GM19468 (cell line): ENCODE data around the gene PARD3B.

Experiments used
- ATAC-seq: cut with Tn5 transposase; IDR thresholded peaks from one replicate; pipeline ENCODE4 v1.9.1; 2021; ENCODE audit warnings: mild to moderate bottlenecking, moderate library complexity, moderate number of reproducible peaks; ENCODE audit not compliant: unreplicated experiment; ENCODE audit errors: extremely low read depth

The PARD3B gene

DNA sequence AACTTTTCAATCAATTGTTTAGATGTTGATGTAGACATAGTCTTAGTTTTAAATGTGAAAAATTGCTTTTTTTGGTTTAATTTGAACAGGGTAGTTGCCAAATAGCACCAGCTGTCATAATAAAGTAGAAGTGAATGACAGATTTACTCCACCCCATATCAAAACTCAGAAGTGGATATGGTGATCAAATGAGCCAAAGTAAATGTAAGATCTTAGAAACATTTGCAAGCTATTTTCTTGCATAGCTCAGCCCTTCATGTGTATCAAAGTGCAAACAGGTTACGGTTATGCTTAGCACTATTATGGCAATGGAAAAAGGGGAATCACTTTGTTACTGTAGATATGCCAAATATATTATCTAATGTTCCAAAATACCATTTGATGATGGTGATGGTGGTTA is 596.1 kb downstream of the PARD3B start:
- ATAC-seq: no peak

DNA sequence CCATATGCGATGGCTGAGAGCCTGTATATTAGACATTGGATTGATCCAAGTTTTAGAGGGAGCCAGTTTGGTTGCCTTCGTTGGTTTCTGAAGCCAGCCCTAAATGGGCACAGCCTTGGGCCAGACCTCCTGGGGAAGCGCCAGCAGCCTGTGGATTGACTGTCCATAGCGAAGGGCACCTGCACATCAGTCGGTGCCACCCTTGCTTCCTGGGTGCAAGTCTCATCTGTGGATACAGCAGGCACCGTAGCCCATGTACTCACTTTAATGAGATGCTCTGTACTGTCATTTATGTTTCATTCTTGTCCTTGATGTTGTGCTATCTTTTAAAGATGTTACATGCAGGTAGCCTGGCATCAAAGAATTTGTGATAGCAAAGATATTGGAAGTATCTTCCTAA is 600.6 kb downstream of the PARD3B start:
- ATAC-seq: no peak

DNA sequence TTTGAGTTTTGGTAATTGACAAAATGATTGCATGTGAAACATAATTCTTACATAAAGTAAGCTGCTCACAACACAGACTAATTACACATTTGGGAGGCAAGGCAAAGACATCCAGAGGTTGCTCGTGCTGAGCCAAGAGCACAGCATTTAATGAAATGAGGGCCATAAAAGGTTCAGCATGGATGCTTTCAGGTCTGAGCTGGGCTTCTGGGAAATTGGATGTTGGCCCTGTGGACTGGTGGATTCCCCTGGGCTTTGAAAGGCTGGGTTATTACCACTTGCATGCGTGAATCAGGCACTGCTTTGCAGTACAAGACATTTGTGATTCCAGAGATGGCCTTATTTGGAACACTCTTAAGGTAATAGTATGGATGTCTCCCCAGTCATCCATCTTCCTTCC is 603.5 kb downstream of the PARD3B start:
- ATAC-seq: no peak

DNA sequence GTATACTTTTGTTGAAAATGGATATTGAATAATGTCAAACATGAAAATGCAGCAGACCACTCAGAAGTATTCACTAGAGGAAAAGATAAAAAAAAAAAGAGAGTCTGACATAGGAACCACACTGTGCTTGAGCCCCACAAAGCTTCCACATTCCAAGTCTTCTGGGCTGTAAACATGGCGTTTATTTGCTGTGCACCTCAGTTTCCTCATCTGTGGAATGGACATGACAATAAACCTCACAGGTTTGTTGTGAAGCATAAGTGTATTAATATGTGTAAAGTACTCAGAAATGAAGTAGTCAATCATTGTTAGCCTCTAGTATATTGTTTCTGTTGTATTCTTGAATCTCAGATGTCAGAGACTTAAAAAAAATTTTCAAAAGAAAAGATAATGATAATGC is 611.2 kb downstream of the PARD3B start:
- no peak for ATAC-seq

DNA sequence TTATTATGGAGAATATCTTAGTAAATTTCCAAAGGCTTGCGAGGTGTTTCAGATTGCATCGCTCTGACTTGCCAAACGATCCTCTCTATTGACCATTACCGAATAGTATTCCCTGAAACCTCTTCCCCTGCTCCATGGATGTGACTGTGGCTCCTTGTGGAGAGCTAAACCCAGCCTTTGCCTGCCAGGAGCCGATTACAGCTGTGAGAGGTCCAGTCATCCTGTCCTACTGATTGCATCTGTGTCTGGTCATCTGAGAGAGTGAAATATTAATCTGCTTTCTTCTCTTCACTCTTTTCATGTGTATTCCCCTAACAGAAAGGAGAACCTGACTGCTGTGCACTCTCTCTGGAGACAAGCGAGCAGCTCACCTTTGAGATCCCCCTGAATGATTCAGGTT is 613.1 kb downstream of the PARD3B start:
- ATAC-seq: no peak

DNA sequence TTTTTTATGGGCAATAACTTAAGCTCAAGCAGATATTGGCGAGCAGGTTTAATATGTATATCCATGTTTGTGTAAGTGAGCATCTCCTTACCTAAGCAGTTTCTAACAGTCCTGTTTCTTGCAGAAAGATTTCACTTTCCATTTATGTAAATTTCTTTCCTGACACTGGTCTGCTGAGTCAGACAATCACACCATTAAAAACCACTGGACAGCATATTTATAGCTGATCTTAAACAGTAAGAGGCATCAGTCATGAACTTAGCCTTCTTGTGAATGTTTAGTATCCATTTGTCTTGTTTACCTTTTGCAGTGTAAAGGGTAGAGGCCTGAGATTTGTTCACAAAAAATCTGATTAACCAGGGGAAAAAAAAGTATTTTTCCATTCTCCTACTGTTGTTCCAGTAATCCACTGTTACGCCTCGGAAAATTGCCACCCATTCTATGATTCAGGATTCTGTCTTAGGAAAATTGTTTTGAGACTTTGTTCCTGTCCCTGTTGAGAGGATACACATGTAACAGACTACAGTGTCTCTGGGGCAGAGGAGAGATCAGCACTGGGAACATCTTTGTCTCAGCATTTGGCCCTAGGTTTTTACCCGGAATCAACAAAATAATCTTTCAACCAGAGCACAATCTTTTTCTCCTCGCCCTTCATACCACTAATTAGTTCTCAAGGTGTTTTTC is 616.0 kb downstream of the PARD3B start:
- ATAC-seq: no peak

DNA sequence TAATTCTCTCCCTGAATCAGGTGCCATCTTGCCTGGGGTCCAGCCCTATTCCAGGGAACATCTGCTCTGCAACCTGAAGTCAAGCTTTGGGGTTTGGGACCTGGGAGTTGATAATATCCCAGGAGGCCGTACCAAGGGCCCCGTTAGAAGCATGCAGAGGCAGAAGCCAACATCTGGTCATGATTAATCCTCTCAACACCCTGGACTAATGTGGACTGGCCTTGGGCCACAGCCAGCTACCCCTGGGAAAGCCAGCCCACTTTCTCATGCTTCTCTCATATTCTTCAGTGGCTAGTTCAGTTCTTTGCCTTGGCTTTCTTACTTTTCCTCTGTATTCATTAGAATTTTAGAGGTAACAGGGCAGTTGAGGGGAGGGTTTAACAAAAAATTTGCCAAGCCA is 621.5 kb downstream of the PARD3B start:
- ATAC-seq: no peak

DNA sequence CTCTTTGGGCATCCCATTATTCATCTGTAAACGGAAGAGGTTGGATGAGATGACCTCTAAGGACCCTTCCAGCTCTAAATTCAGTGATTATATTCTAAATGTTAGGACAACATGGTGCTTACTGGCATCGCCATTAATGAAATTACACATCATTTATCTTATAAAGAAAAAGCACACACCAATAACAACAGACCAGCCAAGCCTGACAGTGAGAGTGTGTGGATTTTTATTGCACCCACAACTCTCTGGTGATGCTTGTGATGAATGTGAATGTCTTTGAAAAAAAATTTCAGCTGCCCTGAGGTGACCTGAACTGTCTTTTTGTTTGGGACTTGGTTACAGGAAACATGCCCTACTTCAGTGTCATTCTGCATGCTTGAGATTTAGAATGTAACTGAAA is 623.7 kb downstream of the PARD3B start:
- no peak for ATAC-seq

DNA sequence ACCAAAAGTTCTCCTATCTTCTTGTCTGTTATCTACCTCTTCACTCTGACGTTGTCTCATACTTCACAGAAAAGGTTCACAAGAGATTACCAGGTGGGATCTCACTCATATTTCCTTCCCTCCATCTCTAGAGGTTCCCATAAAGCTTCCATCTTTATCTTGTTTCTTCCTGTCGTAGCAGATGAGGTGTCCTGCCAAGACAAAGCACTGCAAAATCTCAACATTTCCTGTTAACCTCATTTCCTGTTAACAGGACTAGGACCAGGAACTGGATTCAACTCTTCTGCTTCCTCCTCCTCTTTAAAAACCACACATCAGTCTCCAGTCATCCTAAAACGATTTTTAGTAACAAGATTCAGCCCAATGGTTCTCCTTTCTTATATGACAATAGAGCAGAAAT is 624.2 kb downstream of the PARD3B start:
- ATAC-seq: no peak

DNA sequence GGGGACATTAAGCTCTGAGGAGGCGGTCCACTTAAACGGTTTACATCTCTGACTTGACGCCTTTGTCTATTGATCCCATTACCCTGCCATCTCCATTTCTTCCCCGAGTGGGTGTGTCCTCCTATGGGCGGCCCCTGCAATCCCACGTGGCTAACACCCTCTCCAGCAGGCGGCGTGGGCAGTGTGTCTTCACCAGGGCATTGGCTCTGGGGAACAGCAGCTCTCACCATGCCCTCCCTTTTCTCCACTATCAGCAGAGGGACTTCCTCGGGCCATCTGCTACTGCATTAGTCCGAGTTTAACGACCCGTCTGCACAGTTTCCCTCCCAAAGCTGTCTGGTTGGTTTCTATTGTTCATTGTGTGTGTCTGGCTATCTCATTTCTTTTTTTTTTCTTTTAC is 625.1 kb downstream of the PARD3B start:
- no peak for ATAC-seq

DNA sequence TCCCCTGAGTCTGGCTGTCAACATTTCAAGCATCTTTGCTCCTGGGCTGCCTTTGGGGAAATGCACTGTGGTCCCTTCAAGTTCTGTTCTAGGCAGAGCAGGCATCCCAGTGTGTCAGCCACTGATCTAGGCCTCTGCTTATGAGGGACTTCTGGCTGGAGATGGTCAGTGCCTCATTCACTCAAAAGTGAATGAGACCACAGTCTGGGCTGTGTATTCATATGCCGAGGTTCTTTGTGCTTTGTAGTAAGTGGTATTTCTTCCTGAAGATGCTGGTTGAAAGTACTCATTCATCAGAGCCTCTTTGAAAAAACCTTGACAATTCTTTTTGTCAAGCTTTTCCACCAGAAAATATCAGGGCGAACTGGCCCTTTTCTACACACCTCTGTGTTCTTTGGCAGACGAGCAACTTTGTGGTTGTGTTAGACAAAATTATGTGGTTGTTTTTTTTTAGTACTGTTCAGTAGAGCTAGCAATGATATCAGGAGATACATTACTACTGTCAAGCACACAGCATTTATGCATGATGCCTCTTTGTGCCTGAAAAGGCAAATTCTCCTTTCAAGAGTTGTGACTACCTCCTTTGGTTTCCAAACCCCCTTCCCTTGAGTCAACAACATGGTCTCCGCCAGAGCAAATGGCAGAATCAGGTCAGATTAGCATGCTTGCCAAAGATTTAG is 626.1 kb downstream of the PARD3B start:
- no peak for ATAC-seq

DNA sequence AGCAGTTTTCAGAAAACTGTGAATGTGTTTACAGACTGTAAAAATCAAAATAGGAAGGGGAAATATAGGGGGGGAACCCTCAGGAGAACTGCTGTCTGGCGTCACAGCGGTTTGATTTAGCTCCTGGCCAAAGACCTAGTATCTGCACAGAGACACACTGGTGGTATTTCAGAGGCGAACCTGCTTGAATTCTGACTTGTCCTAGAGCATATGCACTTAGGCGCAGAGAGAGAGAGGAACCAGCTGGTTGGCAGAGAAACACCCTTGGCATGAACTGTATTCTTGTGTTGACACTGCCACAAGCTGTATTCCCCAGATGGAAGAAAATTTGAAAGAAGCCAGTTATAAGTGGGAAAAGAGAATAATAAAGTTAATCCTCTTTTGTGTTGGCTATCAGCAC is 630.6 kb downstream of the PARD3B start:
- no peak for ATAC-seq

DNA sequence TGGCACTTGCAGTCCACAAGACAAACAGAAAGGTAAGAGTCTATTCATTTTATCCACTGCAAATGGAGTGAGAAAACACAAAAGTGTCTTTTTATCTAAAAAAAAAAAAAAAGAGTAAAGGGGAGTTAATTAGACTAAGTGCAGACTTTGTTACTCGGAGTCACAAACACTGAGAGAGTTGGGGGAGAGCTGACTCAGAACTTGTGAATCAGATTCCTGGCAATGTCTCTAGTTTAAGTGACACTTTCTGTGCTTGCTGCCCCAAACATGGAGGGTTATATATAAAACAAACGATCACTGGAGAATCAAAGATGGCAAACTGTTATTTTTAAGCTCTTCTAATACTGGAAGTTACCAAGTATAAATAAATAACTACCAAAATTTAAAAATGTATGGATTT is 631.3 kb downstream of the PARD3B start:
- ATAC-seq: no peak

DNA sequence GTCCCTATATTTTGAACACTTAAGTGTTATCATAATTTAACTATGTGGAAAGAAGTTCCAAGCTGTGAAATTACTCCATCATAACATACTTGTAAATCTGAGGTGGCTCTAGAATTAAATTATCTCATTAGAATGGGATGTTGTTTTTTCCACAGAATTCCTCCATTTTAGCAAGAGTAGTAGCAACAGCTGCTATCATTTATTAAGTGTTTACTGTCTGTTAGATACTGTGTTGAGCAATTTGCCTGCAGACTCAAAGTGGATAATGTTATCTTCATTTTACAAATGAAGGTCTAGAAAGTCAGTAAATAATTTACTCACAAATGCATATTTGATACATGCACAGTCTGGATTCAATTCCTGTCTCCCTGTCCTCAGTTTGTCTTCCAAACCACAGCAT is 632.3 kb downstream of the PARD3B start:
- no peak for ATAC-seq

DNA sequence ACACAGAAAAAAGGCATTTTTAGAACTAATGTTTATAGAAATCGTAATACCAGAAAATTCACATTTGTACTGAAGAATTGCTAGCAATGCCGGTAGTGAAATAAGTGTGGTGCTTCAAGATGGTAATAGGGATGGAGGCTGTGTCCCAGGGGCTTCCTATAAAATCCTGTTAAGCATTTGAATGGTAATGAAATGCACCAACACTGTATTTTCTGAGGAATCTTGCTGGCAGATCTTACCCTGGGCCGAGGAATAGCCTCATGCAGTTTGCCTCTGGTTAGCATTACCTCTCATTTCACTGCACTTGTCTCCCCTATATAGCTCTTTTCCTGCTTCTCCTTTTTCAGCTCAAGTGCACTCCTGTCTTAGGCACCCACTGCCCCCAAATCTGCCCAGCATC is 635.5 kb downstream of the PARD3B start:
- no peak for ATAC-seq

DNA sequence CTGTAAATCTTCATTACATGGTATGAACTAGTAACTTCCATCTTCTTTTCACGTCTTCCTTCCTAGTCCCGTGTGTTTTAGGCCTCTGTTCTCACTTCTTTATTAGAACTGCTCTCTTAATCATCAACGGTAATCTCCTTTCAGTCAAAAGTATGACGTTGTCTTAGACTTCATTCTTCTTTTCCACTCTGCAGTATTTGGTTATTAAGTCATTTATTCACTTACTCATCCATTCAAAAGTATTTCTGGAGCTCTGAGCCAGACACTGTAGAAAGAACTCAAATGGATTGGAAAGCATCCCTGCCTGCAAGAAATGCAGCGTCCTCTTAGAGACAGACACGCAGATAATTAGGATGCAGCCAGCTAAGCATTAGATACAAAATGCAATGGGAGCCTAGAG is 642.5 kb downstream of the PARD3B start:
- ATAC-seq: no peak

DNA sequence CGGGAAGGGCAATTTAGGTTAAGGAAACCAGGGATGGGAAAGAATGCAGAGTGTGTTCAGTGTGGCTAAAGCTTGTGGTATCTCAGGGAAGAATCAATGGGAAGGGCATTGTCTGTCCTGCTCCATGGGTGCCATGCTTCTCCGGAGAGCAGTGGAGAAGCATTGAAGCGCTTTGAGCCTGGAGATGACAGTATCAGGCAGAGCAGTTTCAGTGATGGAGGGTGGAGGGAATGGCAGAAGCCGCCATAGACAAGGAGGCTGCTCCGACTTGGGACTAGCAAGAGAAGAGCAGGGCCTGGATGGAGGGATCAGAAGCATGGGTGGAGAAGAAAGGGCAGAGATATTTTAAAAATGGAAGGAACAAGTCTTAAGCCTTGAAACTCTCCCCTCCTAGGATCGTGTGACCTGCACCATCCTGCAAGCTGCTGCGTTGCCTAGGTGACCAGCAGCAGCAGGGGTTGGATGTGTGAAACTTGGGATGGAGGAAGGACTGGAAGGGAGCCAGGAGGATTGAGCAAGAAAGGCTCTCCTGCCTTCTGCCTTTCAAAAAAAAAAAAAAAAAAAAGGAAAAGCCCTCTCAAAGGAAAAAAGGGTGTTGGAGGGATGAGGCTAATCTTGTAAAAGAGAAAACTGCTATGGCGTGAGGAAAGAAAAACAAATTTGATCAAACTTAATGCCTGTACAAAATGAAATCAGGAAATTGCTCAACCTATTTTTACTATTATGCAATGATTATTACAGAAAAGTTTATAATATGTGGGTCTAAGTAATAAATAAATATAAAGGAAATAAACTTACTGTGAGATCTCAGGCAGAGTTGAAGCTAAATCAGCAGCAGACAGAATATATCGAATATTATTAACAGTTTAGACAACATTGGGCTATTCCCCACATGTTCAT is 643.2 kb downstream of the PARD3B start:
- ATAC-seq: no peak

DNA sequence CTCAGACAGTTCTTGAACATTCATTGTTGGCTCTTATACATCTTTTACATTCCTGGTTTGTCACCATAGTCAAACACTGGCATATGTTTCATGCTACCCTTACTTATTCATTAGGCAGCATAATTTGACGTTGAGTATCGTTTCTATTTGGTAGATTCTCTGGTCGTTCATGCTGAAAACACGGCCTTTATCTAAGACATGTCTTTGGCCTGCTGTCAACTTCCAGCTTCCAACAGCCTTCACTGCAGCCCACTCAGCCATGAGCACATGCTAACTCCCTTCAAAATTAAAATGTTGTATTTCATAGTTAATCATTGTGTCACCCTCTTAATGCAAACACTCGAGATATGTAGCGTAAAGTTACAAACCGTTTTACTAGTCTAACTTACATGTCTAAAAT is 644.0 kb downstream of the PARD3B start:
- no peak for ATAC-seq

DNA sequence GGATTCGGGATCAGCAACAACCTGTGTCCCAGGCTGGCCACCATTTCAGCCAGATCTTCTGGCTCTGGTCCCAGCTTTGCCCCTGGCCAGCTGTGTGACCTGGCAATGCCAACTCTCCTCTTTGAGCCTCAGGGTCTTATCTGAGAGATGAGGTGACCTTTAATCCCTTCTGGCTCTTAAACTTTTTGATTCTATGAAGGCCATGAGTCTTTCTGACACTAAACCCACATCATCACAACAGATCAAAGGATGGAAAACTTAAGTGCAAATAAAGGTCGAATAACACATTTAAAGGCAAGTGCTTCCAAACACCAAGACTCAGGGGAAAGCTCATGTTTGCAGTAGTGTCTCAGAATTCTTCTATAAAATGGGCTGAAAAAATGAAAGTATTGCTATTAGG is 645.3 kb downstream of the PARD3B start:
- ATAC-seq: no peak

DNA sequence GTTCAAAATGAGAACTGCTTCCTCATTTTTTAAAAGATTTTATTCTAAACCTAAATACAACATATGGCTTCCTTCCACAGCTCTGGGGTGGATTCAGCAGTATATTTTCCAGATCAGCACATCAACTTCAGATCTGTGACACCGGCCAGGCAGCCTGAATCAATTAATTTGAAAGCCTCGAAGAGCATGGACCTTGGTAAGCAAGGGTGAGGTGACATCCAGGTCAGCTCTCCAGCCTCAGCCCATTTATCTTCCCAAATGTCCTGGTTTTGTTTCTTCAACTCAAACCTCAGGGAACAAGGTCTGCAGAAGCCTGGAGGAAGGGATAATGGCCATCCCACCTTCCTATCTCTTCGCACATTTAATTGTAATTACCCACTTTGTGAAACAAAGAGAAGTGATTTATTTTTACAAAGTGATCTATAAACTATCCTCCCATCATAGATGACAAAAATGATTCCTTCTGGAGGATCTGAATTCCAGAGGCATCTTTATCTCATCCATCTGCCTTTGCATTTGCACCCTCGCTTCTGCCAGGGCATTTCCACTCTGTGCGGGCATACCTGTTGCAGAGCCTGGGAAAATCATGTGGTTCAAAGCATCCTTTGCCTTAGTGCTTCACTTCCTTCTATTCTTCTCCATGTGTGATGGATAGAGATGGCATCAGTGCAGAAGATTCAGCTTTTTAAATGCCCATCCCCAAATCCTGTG is 648.0 kb downstream of the PARD3B start:
- no peak for ATAC-seq

DNA sequence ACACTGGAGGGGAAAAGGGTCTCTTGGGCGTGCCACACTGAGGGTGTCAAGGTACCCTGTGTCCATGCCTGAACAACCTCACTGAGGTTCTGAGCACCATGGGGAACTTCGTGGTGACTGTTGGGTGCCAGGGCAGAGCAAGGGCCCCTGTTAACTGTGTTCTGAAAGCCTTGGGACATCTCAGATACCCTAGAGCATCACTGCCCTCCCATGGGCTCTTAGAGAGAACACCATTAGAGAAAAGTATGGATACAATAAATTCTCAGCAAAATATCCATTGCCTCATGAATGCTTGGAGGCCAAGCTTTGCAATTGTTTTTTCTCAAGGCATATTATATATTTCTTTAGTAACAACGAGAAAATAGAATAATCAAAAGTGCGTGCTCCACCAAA is 648.6 kb downstream of the PARD3B start:
- ATAC-seq: no peak
